Stimulated activated CD8-positive, alpha-beta memory T cell treated with anti-CD3 and anti-CD28 coated beads, Interleukin-7, amount 100 ng/mL, for 4 hours (primary cell): ENCODE measurements around the gene GARNL3.
A peak's percentile ranks its signal among the peaks of the same experiment; 100 is the strongest.

Source experiments
- DNase-seq, 2 donors: peaks; one replicate each; pipeline ENCODE4 v3.0.0-alpha.2; 2020; ENCODE audit warnings: low read depth in 2 of 2

Gene GARNL3

DNA sequence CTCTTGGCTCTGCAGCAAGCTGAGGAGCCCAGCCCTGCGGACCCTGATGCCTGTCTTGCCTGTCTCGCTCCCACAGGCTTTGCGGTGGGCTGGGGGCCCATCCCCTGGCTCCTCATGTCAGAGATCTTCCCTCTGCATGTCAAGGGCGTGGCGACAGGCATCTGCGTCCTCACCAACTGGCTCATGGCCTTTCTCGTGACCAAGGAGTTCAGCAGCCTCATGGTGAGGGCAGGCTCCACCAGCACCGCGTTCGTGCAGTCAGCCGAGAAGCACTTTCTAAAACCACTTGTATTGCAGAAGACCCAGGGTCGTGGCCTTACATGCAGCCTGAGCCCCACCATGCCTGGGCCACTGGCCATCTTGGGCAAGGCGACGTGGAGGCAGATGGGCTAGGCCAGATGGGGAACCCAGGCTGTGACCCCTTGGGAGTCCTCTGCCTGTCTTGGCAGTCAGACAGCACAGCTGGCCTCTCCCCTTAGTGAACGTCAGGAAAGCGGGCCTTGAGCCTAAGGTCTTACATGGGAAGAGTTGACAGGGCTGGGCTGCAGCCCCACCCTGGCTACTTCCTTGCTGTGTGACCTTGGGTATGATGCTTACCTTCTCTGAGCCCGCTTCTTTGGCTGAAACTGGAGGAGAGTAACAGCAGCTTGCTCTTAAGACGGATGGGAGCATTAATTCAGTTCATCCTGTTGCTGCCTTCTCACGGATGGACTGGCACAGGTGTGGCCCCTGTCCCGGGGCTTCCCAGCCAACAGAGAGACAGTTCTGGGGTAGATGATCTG lies 141.0 kb downstream of the GARNL3 start:
- DNase-seq: no peak

DNA sequence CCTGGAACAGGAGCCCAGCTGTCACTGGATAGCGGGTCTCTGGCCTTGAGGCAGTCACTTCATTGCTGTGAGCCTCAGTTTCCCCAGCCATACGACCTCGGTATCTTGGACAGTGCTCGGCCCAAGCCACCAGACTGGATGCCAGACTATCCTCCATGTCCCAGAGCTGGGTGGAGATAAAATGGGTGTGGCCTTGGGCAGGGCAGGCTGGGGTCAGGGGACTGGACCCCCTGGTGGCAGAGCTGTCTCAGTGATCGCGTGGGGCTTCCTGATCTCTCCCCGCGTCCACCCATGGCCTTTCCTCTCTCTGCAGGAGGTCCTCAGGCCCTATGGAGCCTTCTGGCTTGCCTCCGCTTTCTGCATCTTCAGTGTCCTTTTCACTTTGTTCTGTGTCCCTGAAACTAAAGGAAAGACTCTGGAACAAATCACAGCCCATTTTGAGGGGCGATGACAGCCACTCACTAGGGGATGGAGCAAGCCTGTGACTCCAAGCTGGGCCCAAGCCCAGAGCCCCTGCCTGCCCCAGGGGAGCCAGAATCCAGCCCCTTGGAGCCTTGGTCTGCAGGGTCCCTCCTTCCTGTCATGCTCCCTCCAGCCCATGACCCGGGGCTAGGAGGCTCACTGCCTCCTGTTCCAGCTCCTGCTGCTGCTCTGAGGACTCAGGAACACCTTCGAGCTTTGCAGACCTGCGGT lies 142.4 kb downstream of the GARNL3 start:
- DNase-seq: no peak

- DNase-seq: no peak
Observed at GRCh38 chr9:127407492-127407843, 142.9 kb downstream of the GARNL3 start.

- DNase-seq: no peak
Observed at GRCh38 chr9:127411122-127411521, 146.5 kb downstream of the GARNL3 start.

DNA sequence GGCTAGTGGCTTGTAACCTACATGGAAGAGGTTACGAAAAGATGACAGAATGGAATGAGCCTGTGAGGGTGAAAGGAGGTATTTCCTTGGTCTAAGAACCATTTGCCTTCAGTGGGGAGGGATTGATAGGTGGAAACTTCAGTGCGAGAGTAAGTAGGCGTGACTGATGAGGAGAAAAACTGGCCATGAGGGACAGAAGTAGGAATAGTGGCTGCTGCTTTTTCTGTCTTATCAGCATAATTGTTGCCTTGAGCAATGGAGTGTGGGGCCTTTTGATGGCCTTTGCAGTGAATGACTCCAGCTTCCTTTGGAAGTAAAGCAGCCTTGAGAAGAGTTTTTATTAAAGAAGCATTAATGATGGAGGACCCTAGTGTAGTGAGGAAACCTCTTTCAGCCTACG lies 150.6 kb downstream of the GARNL3 start:
- DNase-seq: no peak

DNA sequence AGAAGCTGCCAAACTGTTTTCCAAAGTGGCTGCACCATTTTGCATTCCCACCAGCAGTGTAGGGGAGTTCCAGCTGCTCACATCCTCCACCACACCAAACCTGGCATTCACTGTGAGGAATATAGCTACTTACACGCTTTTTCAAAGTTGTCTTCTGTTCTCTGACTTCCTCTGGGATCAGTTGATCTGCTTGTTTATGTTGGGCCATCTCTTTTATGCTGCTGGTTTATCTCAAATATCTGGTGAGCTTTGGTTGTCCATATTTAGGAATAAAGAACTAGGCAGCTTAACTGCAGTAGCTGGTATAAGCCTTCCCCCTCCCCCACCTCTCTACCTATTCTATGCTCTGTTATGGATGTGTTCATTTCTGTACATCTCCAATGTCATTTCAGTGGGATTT lies 151.1 kb downstream of the GARNL3 start:
- DNase-seq: no peak

DNA sequence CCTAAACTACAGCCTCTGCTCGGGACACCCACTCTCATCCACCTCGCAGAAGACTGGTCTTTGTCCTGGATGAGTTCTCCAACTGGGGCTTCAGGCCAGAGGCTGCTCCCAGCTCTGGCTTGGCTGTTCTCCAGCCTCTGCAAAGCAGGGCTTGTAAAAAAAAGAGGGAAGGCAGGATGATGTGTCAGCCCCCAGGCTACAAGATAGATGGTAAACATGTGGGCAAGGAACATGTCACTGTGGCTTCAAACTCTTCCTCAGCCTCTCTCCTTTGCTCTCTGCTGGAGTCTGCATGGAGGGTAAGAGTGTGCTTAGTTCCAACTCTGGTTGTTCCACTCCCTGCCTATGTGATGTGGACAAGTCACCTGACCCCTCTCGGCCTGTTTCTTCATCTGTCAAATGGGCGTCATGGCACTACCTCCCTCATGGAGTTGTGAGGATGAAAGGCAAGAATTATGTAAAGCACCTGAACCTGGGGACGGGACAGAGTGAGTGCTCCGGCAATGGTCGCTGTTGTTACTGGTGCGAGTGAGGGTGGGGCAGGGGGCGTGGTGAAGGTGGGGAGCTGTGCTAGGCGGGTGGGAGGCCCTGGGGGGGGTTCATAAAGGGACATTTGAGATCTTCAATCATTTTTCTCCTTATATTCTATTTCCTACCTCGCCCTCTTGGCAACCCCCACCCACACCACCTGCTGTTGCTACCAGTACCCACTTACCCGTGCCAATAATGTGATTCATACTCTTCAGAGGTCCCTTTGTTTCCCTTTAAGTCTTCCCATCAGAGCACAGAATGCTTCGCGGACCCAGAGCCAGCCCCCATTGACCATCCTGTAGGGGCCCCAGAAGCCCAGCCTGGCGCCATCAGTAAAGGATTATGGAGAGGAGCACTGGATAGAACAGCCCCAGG lies 152.8 kb downstream of the GARNL3 start:
- no peak for DNase-seq

GRCh38 chr9:127418037-127418471 lies 153.5 kb downstream of the GARNL3 start:
- peak in 1 of 2 donors; percentile 17 for DNase-seq

GRCh38 chr9:127419348-127419747 lies 154.8 kb downstream of the GARNL3 start:
- no peak for DNase-seq

DNA sequence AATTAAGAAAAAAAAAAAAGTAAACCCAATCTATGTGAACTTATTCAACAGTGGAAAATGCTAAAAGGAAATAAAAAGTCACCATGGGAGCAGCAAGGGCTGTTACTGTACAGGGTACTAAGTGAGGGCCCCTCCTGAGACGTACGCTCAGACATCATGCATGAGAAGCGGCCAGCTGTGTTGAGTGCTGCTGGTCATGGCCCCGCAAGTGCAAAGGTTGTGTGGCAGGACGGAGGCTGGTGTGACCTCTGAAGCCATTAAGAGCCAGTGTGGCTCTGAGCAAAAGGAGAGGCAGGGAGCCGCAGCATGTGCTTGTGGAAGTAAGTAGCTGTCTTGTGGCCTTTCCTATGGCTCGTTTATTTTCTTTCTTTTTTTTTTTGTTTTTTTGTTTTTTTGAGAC lies 156.5 kb downstream of the GARNL3 start:
- DNase-seq: no peak

- DNase-seq: no peak
Observed at GRCh38 chr9:127422133-127422782, 157.7 kb downstream of the GARNL3 start.

DNA sequence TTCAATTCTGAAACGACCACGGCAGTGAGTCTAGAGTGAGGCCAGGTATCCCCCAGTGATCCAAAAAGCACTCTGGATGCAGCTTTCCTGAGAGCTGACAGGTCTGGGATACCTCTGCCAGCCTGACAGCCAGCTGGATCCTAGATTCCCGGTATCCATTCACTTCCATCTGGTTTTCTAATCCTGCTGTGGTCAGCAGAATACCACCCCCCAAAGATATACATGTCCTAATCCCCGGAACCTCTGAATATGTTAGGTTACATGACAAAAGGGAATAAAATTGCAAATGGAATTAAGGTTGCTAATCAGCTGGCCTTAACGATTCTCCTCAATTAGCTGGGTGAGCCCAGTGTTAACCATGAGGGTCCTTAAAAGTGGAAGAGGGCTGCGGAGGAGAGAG lies 158.2 kb downstream of the GARNL3 start:
- no peak for DNase-seq

- no peak for DNase-seq
Observed at GRCh38 chr9:127423476-127423933, 158.9 kb downstream of the GARNL3 start.

DNA sequence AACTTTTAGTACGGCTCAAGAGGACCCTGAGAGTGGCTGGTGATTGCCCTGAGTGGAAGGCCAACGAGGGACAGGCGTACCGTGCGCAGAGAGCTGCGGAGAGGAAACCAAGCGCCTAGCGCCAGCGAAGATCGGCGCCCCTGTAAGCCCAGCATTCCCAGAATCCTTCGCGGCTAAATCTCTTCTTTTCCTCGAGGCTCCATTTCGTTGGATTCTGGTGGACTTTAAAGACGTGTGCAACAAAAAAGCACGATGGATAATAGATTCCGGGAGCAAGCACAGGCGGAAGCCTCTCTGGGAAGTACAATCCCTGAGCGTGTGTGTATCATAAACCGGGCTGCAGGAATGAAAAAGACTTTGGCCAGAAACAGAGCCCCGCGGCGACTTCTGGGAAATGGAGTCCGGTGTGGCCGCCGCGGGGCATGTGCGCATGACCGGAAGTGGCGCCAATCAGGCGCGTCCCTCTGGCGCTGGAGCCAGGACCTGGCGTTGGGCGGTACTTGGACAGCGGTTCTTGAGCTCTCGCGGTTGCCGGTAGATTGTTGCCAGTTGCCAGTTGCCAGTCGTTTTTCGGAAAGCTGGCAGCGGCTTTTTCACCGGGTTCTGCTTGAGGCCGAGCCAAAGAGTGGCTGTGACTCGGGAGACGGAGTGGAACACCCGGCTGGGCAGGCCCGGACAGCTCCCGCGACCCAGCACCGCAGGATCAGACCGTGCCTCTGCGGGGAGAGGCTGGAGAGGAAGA lies 159.5 kb downstream of the GARNL3 start, which contains the start of gene ZNF79:
Gene ZNF79 (plus strand): TSS at position 449 of the 742 bp plus-strand sequence. CDS start 406 bp downstream, outside the sequence.
- DNase-seq: peak; percentile 79 to 86

DNA sequence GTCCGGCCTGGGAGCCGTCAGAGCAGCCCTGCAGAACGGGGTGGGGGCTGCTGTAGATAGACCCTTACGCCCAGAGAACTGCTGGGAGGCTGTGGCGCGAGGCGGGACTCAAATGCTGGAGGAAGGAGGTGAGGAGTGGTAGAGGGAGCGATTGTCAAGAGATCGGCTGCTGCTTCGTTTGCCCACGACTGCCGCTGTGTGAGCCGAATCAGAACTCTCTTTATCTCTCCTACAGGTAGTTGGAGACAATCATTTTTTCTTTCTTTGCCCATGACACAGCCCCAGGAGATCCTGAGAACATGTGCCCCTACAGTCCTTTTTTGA lies 160.1 kb downstream of the GARNL3 start:
- DNase-seq: peak in 1 of 2 donors; percentile 15

DNA sequence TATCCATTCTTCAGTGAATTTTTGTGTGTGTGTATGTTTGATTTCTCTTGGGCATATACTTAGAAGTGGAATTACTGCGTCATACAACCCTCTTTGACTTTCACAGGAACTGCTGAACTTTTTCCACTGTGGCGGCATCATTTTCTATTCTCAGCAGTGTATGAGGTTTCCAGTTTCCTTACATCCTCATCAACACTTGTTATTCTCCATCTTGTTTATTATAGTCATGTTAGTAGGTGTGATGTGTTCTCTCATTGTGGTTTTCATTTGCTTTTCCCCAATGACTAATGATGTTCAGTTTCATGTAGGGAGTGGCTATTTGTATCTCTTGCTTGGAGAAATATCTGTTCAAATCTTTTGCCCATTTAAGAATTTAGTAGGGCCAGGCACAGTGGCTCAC lies 162.2 kb downstream of the GARNL3 start:
- DNase-seq: peak in 1 of 2 donors; percentile 46

GRCh38 chr9:127428348-127428747 lies 163.8 kb downstream of the GARNL3 start:
- no peak for DNase-seq

GRCh38 chr9:127430415-127430814 lies 165.8 kb downstream of the GARNL3 start:
- no peak for DNase-seq

DNA sequence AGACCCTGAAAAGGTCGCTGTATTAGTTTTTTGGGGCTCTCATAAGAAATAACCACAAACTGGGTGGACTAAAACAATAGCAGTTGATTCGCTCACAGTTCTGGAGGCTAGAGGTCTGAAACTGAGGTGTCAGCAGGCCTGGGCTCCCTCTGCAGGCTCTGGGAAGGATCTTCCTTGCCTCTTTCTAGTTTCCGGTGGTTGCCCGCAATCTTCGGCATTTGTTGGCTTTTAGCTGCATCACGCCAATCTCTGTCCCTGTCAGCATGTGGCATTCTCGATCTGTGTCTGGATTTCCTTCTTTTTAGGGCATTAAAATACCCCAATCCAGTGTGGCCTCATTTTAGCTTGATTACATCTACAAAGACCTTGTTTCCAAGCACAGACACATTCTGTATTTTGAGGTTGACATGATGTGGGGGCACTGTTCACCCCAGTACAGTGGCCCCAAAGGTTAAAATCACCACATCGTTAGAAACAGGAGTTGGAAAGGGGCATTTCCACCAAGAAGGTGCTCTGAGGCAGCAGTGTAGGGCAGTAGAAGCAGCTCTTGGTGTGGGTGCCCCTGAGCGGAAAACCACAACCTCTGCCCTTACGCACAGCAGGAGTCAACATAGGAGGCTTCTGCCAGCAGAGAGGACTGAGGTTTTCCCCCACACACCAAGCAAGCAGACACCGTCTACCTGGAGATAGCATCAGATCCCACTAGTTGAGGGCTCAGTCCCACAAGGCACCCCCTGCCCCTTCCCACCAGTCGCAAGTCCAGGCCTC lies 173.1 kb downstream of the GARNL3 start:
- no peak for DNase-seq

DNA sequence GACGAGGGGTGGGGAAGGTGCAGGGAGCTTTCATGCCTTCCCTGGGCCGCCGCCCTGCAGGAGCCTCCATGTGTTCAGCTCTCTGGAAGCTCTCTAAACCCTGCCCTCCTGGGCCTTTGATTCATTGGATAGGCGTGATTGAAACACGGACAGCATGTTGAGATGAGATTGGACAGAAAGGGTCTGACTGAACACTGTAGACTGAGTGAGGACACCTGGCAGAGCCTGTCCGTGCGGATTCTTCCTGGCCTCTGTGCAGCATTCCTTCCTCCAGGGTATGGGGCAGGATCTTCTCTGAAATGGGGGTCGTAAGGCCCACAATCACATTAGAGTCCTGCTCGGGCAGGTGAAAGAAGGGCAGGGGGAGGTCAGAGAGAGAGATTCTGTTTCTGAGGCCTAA lies 173.8 kb downstream of the GARNL3 start:
- DNase-seq: no peak
